SK-N-SH treated with all-trans-retinoic acid at 6 μM for 48 hours (cell line): ENCODE results near the gene HS6ST3.

Source experiments
- CSRNP3 ChIP-seq: fragments of 250-450 bp; sonication (Bioruptor Pico); IDR thresholded peaks from 2 replicates; pipeline ENCODE4 v1.5.1; 2021; ENCODE audit warnings: mild to moderate bottlenecking, moderate library complexity
- PATZ1 ChIP-seq: fragments of 250-450 bp; sonication (Bioruptor Pico); IDR thresholded peaks from 2 replicates; pipeline ENCODE4 v1.8.0; 2020; ENCODE audit warnings: mild to moderate bottlenecking, moderate library complexity, borderline replicate concordance
- POU6F1 ChIP-seq: fragments of 250-450 bp; sonication (Bioruptor Pico); IDR thresholded peaks from 2 replicates; pipeline ENCODE4 v1.8.0; 2021; ENCODE audit warnings: low read depth, mild to moderate bottlenecking, moderate library complexity, borderline replicate concordance
- PPARA ChIP-seq: fragments of 250-450 bp; sonication (Bioruptor Pico); IDR thresholded peaks from 2 replicates; pipeline ENCODE4 v1.5.0; 2020; ENCODE audit warnings: mild to moderate bottlenecking, borderline replicate concordance
- RARB ChIP-seq: fragments of 250-450 bp; sonication (Bioruptor Pico); IDR thresholded peaks from 2 replicates; pipeline ENCODE4 v1.8.0; 2021; ENCODE audit warnings: mild to moderate bottlenecking, moderate library complexity
- TCF4 ChIP-seq: fragments of 250-450 bp; sonication (Bioruptor Pico); IDR thresholded peaks from 2 replicates; pipeline ENCODE4 v1.8.0; 2021; ENCODE audit warnings: mild to moderate bottlenecking, moderate library complexity, borderline replicate concordance
- TOX ChIP-seq: fragments of 250-450 bp; sonication (Bioruptor Pico); IDR thresholded peaks from 2 replicates; pipeline ENCODE4 v1.8.0; 2021; ENCODE audit warnings: mild to moderate bottlenecking, moderate library complexity, borderline replicate concordance
- ZFP3 ChIP-seq: fragments of 250-450 bp; sonication (Bioruptor Pico); IDR thresholded peaks from 2 replicates; pipeline ENCODE4 v1.5.0; 2020; ENCODE audit warnings: mild to moderate bottlenecking, moderate library complexity
- ZNF565 ChIP-seq: fragments of 450-650 bp; formaldehyde crosslinking; conservative IDR thresholded peaks from 2 replicates; pipeline ENCODE4 v1.5.0; 2020; ENCODE audit warnings: low read depth, mild to moderate bottlenecking, moderate library complexity

- no peak for TF ChIP-seq ZNF565
- no peak for TF ChIP-seq TCF4 (CRISPR knock-in tag)
- TF ChIP-seq CSRNP3 (CRISPR knock-in tag), result no peak
- no peak for TF ChIP-seq PATZ1 (CRISPR knock-in tag)
- TF ChIP-seq TOX (CRISPR knock-in tag), result no peak
- TF ChIP-seq RARB (CRISPR knock-in tag), result no peak
- no peak for TF ChIP-seq POU6F1 (CRISPR knock-in tag)
- TF ChIP-seq PPARA (CRISPR knock-in tag), result no peak
- no peak for TF ChIP-seq ZFP3 (CRISPR knock-in tag)
Measured at GRCh38 chr13:96490496-96490989, 400.6 kb downstream of the HS6ST3 start.
